Neural progenitor cell (in vitro differentiated cells): ENCODE measurements around the gene RCL1. TPM values are rescaled to one million over a fixed set of nuclear protein-coding genes. Genes with fewer than 3 reads are reported as not detected.
"Not testable (repeated sequence)": the region's sequence is repeated elsewhere in the genome, so short reads cannot be mapped to it uniquely, and the experiment has no call there.

Source experiments
- DNase-seq: peaks from one replicate; pipeline ENCODE4 v3.0.0-alpha.2; 2016; ENCODE audit warnings: low spot score
- H2AFZ ChIP-seq: fragments of 200-600 bp; sonication (generic); replicated peaks from 2 replicates; pipeline ENCODE4 v1.6.1; 2016; ENCODE audit warnings: antibody characterized with exemption
- H3F3A ChIP-seq: fragments of 200-600 bp; sonication (generic); 2 replicates; pipeline ENCODE4 v1.6.1; 2016; ENCODE audit warnings: antibody characterized with exemption, low read depth
- H3K27ac ChIP-seq: fragments of 200-600 bp; sonication (generic); 2 replicates; pipeline ENCODE4 v1.5.1; 2016; ENCODE audit warnings: mild to moderate bottlenecking
- H3K27me3 ChIP-seq: fragments of 200-600 bp; sonication (generic); 2 replicates; pipeline ENCODE4 v1.6.1; 2016; ENCODE audit warnings: mild to moderate bottlenecking, moderate library complexity
- H3K36me3 ChIP-seq: fragments of 200-600 bp; sonication (generic); 2 replicates; pipeline ENCODE4 v1.5.1; 2016
- H3K4me1 ChIP-seq: fragments of 200-600 bp; sonication (generic); 2 replicates; pipeline ENCODE4 v1.6.1; 2016; ENCODE audit warnings: mixed run types
- H3K4me2 ChIP-seq: fragments of 200-600 bp; sonication (generic); 2 replicates; pipeline ENCODE4 v1.6.1; 2016
- H3K4me3 ChIP-seq: fragments of 200-600 bp; sonication (generic); 2 replicates; pipeline ENCODE4 v1.5.1; 2016
- H3K79me2 ChIP-seq: fragments of 200-600 bp; sonication (generic); 2 replicates; pipeline ENCODE4 v1.6.1; 2016; ENCODE audit warnings: low read depth
- H3K9ac ChIP-seq: fragments of 200-600 bp; sonication (generic); 2 replicates; pipeline ENCODE4 v1.6.1; 2016
- H3K9me3 ChIP-seq: fragments of 200-600 bp; sonication (generic); 2 replicates; pipeline ENCODE4 v1.5.1; 2016; ENCODE audit warnings: low read depth
- H4K20me1 ChIP-seq: fragments of 200-600 bp; sonication (generic); 2 replicates; pipeline ENCODE4 v1.6.1; 2016; ENCODE audit warnings: low read depth
- H3K27ac Mint-ChIP-seq: 3 replicates; pipeline ENCODE4 v1.8.0; 2021; ENCODE audit warnings: mixed read lengths
- H3K27me3 Mint-ChIP-seq: 2 replicates; pipeline ENCODE4 v1.8.0; 2022; ENCODE audit warnings: low read depth, mild to moderate bottlenecking, inconsistent platforms, moderate library complexity, mixed read lengths; ENCODE audit not compliant: insufficient read depth
- H3K36me3 Mint-ChIP-seq: 3 replicates; pipeline ENCODE4 v1.8.0; 2021; ENCODE audit warnings: mixed read lengths
- H3K4me1 Mint-ChIP-seq: 3 replicates; pipeline ENCODE4 v1.8.0; 2021; ENCODE audit warnings: mixed read lengths
- H3K4me3 Mint-ChIP-seq: 3 replicates; pipeline ENCODE4 v1.8.0; 2021; ENCODE audit warnings: mild to moderate bottlenecking, moderate library complexity, mixed read lengths
- H3K9me3 Mint-ChIP-seq: 3 replicates; pipeline ENCODE4 v1.8.0; 2020; ENCODE audit warnings: mixed read lengths
- EZH2 ChIP-seq: fragments of 200-600 bp; sonication (generic); IDR thresholded peaks from 2 replicates; pipeline ENCODE4 v1.6.1; 2017; ENCODE audit warnings: antibody characterized with exemption, mild to moderate bottlenecking, moderate library complexity
- EZH2phosphoT487 ChIP-seq: fragments of 200-600 bp; sonication (generic); IDR thresholded peaks from 2 replicates; pipeline ENCODE4 v1.6.1; 2017; ENCODE audit warnings: antibody characterized with exemption
- total RNA-seq: library from RNA; depleted of rRNA; stranded (reverse); fragments of >200 nt; gene quantifications from 2 replicates; pipeline ENCODE4 v1.2.3, GENCODE V29; 2015; ENCODE audit warnings: low replicate concordance
- TF ChIP-seq, protein P1 (sequence below): fragments of 200-600 bp; sonication (generic); IDR thresholded peaks from 2 replicates; pipeline ENCODE4 v1.5.1; 2017; ENCODE audit warnings: antibody characterized with exemption, mild to moderate bottlenecking

RCL1 gene
- total RNA-seq, 1 donor from 2014 or later, result 17.9 TPM

DNA sequence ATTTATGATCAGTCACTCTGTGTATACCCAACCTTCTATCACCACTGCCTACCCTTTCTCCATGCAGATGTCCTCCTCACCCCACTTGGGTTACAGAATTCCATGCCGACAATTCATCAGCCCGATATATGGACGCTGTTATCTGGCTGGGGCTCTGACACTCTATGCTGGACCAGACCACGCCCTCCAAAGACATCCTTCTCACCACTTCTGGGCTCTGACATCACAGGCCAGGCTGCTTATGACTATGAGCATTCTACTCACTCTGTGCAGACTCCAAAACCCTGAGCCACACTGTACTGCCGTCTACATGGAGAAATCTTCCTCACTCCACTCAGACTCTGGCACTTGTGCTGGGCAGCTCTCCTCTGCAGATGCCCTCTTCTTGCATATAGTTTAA lies 44.1 kb upstream of the RCL1 start:
- H4K20me1 ChIP-seq, result no peaks in the 10 kb centered on the region
- no peaks in the 10 kb centered on the region for H3K36me3 Mint-ChIP-seq
- H3K4me3 ChIP-seq, result no peak overlapping the region
- no peak overlapping the region for H3K27ac Mint-ChIP-seq
- H3K27ac ChIP-seq, result no peak overlapping the region
- H3F3A ChIP-seq, result no peaks in the 10 kb centered on the region
- H3K9ac ChIP-seq, result no peak overlapping the region
- peaks cover 2% of the 10 kb centered on the region for H3K9me3 Mint-ChIP-seq
- no peaks in the 10 kb centered on the region for H3K27me3 ChIP-seq
- H3K9me3 ChIP-seq, result no peaks in the 10 kb centered on the region
- no peak overlapping the region for H3K4me3 Mint-ChIP-seq
- no peaks in the 10 kb centered on the region for H3K4me1 ChIP-seq
- H3K27me3 Mint-ChIP-seq, result peaks cover 2% of the 10 kb centered on the region
- H2AFZ ChIP-seq, result no peak overlapping the region
- no peaks in the 10 kb centered on the region for H3K36me3 ChIP-seq
- H3K4me2 ChIP-seq, result no peak overlapping the region
- no peak for DNase-seq
- no peak for TF ChIP-seq EZH2phosphoT487
- no peak for TF ChIP-seq EZH2
- TF ChIP-seq, protein P1, sequence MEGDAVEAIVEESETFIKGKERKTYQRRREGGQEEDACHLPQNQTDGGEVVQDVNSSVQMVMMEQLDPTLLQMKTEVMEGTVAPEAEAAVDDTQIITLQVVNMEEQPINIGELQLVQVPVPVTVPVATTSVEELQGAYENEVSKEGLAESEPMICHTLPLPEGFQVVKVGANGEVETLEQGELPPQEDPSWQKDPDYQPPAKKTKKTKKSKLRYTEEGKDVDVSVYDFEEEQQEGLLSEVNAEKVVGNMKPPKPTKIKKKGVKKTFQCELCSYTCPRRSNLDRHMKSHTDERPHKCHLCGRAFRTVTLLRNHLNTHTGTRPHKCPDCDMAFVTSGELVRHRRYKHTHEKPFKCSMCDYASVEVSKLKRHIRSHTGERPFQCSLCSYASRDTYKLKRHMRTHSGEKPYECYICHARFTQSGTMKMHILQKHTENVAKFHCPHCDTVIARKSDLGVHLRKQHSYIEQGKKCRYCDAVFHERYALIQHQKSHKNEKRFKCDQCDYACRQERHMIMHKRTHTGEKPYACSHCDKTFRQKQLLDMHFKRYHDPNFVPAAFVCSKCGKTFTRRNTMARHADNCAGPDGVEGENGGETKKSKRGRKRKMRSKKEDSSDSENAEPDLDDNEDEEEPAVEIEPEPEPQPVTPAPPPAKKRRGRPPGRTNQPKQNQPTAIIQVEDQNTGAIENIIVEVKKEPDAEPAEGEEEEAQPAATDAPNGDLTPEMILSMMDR, result no peak
- peaks cover 1% of the 10 kb centered on the region for H3K4me1 Mint-ChIP-seq
- H3K79me2 ChIP-seq, result no peaks in the 10 kb centered on the region

DNA sequence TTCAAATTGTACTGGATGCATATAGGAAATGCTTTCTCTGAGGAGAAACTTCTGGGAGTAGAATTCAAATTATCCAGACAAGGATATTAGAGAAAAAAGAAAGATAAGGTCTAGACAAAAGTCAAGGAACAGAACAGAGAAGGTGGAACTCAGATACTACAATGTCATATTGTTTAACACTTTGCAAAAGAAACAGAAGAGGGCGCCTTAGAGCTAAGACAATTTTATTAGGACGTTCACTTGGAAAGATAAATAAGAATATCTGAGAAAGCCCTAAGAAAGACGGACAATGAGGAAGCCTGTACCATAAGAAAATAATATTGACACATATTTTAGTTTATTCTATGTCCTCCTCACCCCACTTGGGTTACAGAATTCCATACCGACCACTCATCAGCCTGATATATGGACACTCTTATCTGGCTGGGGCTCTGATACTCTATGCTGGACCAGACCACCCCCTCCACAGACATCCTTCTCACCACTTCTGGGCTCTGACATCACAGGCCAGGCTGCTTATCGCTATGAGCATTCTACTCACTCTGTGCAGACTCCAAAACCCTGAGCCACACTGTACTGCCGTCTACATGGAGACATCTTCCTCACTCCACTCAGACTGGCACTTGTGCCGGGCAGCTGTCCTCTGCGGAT lies 42.6 kb upstream of the RCL1 start:
- Histone ChIP-seq H3K27me3 (no peaks in the 10 kb centered on the region), H3K9me3 (no peaks in the 10 kb centered on the region), H3F3A (no peaks in the 10 kb centered on the region), H3K36me3 (no peaks in the 10 kb centered on the region), H3K4me2 (no peak overlapping the region), H3K27ac (no peak overlapping the region), H3K9ac (no peak overlapping the region), H2AFZ (no peak overlapping the region), H3K79me2 (no peaks in the 10 kb centered on the region), H3K4me1 (no peaks in the 10 kb centered on the region), H4K20me1 (no peaks in the 10 kb centered on the region), H3K4me3 (no peak overlapping the region)
- H3K27ac Mint-ChIP-seq, result no peak overlapping the region
- peak; percentile 55 for DNase-seq
- H3K27me3 Mint-ChIP-seq, result peaks cover 2% of the 10 kb centered on the region
- TF ChIP-seq, protein P1, result peak; percentile 72
- TF ChIP-seq EZH2, result no peak
- H3K36me3 Mint-ChIP-seq, result no peaks in the 10 kb centered on the region
- H3K4me1 Mint-ChIP-seq, result no peaks in the 10 kb centered on the region
- H3K4me3 Mint-ChIP-seq, result no peak overlapping the region
- peaks cover 2% of the 10 kb centered on the region for H3K9me3 Mint-ChIP-seq

- not testable (repeated sequence) for H2AFZ ChIP-seq, H3K27ac ChIP-seq, H3K36me3 Mint-ChIP-seq, H3K9ac ChIP-seq, H3K4me1 ChIP-seq, H3K79me2 ChIP-seq, H3K27me3 Mint-ChIP-seq, H3K4me1 Mint-ChIP-seq, H3K4me2 ChIP-seq, H4K20me1 ChIP-seq, H3K9me3 Mint-ChIP-seq, H3K27ac Mint-ChIP-seq, H3K9me3 ChIP-seq, H3K27me3 ChIP-seq, DNase-seq, H3K4me3 ChIP-seq, H3K36me3 ChIP-seq, H3K4me3 Mint-ChIP-seq, H3F3A ChIP-seq
Observed at GRCh38 chr9:4754530-4754929, 38.2 kb upstream of the RCL1 start.

GRCh38 chr9:4755026-4755609 lies 37.6 kb upstream of the RCL1 start:
- Histone ChIP-seq H4K20me1 (no peaks in the 10 kb centered on the region), H3K27ac (no peak overlapping the region), H3K4me2 (no peak overlapping the region), H3K4me3 (no peak overlapping the region), H3K36me3 (no peaks in the 10 kb centered on the region), H2AFZ (no peak overlapping the region), H3K4me1 (no peaks in the 10 kb centered on the region), H3F3A (no peaks in the 10 kb centered on the region), H3K27me3 (no peaks in the 10 kb centered on the region), H3K79me2 (no peaks in the 10 kb centered on the region), H3K9me3 (no peaks in the 10 kb centered on the region), H3K9ac (no peak overlapping the region)
- Mint-ChIP-seq H3K4me1 (no peaks in the 10 kb centered on the region), H3K36me3 (no peaks in the 10 kb centered on the region), H3K27ac (no peak overlapping the region), H3K4me3 (no peak overlapping the region), H3K9me3 (peaks cover 2% of the 10 kb centered on the region), H3K27me3 (peaks cover 2% of the 10 kb centered on the region)
- DNase-seq, result no peak
- TF ChIP-seq EZH2 (no peak), EZH2phosphoT487 (no peak)
- TF ChIP-seq, protein P1, result no peak
